SU-DHL-6 (cell line): ENCODE measurements around the gene LGSN.
"Not testable (repeated sequence)": the region's sequence is repeated elsewhere in the genome, so short reads cannot be mapped to it uniquely, and the experiment has no call there.

Source experiments
- EZH2phosphoT487 ChIP-seq: fragments of 200-600 bp; sonication (generic), shearing (Covaris generic); conservative IDR thresholded peaks from 2 replicates; pipeline ENCODE4 v1.6.1; 2018; ENCODE audit warnings: mild to moderate bottlenecking, antibody characterized with exemption, low read length, moderate library complexity, mixed read lengths
- TF ChIP-seq, protein P1 (sequence below): fragments of 200-600 bp; sonication (generic); IDR thresholded peaks from one replicate; pipeline ENCODE4 v1.5.1; 2017; ENCODE audit warnings: antibody characterized with exemption, mild to moderate bottlenecking, low read length, moderate library complexity; ENCODE audit not compliant: insufficient read depth, poor library complexity, severe bottlenecking

GRCh38 chr6:63357384-63357783 lies 37.6 kb upstream of the LGSN start:
- TF ChIP-seq, protein P1, sequence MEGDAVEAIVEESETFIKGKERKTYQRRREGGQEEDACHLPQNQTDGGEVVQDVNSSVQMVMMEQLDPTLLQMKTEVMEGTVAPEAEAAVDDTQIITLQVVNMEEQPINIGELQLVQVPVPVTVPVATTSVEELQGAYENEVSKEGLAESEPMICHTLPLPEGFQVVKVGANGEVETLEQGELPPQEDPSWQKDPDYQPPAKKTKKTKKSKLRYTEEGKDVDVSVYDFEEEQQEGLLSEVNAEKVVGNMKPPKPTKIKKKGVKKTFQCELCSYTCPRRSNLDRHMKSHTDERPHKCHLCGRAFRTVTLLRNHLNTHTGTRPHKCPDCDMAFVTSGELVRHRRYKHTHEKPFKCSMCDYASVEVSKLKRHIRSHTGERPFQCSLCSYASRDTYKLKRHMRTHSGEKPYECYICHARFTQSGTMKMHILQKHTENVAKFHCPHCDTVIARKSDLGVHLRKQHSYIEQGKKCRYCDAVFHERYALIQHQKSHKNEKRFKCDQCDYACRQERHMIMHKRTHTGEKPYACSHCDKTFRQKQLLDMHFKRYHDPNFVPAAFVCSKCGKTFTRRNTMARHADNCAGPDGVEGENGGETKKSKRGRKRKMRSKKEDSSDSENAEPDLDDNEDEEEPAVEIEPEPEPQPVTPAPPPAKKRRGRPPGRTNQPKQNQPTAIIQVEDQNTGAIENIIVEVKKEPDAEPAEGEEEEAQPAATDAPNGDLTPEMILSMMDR = not testable (repeated sequence)
- TF ChIP-seq EZH2phosphoT487 = not testable (repeated sequence)
